IMR-90 (cell line): ENCODE data around the gene ZFTA.

ENCODE experiments used
- CEBPB ChIP-seq: IDR thresholded peaks from 2 replicates; pipeline ENCODE4 v1.6.1; 2012; ENCODE audit warnings: low read depth, low read length, improper control_type of control experiment
- CTCF ChIP-seq: conservative IDR thresholded peaks from 2 replicates; pipeline ENCODE4 v1.5.1; 2012; ENCODE audit warnings: mild to moderate bottlenecking, low read depth, low read length, improper control_type of control experiment
- SMC3 ChIP-seq: fragments of 150-350 bp; IDR thresholded peaks from 2 replicates; pipeline ENCODE4 v1.6.1; 2016; ENCODE audit warnings: low read depth, mild to moderate bottlenecking, antibody characterized with exemption, low read length, moderate library complexity

- no peak for TF ChIP-seq CEBPB
- no peak for TF ChIP-seq CTCF
- TF ChIP-seq SMC3, result no peak
These were observed 4.9 kb downstream of the ZFTA start for GRCh38 chr11:63763496-63764339.
